GM19395 (cell line): ENCODE measurements around the gene CFAP20.
A peak's percentile ranks its signal among the peaks of the same experiment; 100 is the strongest.

ENCODE experiments used
- ATAC-seq: cut with Tn5 transposase; IDR thresholded peaks from one replicate; pipeline ENCODE4 v1.9.1; 2021; ENCODE audit warnings: mild to moderate bottlenecking, moderate library complexity; ENCODE audit not compliant: unreplicated experiment

The CFAP20 gene

GRCh38 chr16:58129097-58129936, at the start of gene CFAP20:
Gene CFAP20, minus strand, starts transcription at chr16:58129381. Its CDS starts 266 bp downstream, at chr16:58129115.
- peak; percentile 88 for ATAC-seq

- ATAC-seq = no peak
These were observed 48.2 kb upstream of the CFAP20 start for GRCh38 chr16:58177353-58177710.

- no peak for ATAC-seq
These were observed 47.6 kb upstream of the CFAP20 start for GRCh38 chr16:58176608-58177352.

- ATAC-seq = no peak
These were observed 41.0 kb upstream of the CFAP20 start for GRCh38 chr16:58170223-58170622.

- ATAC-seq = no peak
These were observed 31.7 kb upstream of the CFAP20 start for GRCh38 chr16:58160855-58161254.

- ATAC-seq = no peak
These were observed 29.5 kb upstream of the CFAP20 start for GRCh38 chr16:58158725-58159124.

- no peak for ATAC-seq
These were observed 28.9 kb upstream of the CFAP20 start for GRCh38 chr16:58157951-58158540.

GRCh38 chr16:58157239-58157638, 28.1 kb upstream of the CFAP20 start:
- ATAC-seq = no peak

- ATAC-seq = no peak
These were observed 26.7 kb upstream of the CFAP20 start for GRCh38 chr16:58155839-58156238.

- no peak for ATAC-seq
These were observed 25.2 kb upstream of the CFAP20 start for GRCh38 chr16:58154345-58154744.

- ATAC-seq = no peak
These were observed 23.2 kb upstream of the CFAP20 start for GRCh38 chr16:58152246-58152868.

- ATAC-seq = no peak
These were observed 19.3 kb upstream of the CFAP20 start for GRCh38 chr16:58148526-58148925.

GRCh38 chr16:58148099-58148498, 18.9 kb upstream of the CFAP20 start:
- ATAC-seq = no peak

- no peak for ATAC-seq
These were observed 9.7 kb upstream of the CFAP20 start for GRCh38 chr16:58138852-58139251.

- ATAC-seq = no peak
These were observed 8.4 kb upstream of the CFAP20 start for GRCh38 chr16:58137581-58137980.

- peak; percentile 0 for ATAC-seq
These were observed 477 bp downstream of the CFAP20 start for GRCh38 chr16:58128711-58129096.

GRCh38 chr16:58128181-58128631, 975 bp downstream of the CFAP20 start:
- no peak for ATAC-seq

- no peak for ATAC-seq
These were observed 1.5 kb downstream of the CFAP20 start for GRCh38 chr16:58127634-58128033.

- ATAC-seq = no peak
These were observed 2.1 kb downstream of the CFAP20 start for GRCh38 chr16:58127033-58127556.

GRCh38 chr16:58126451-58126961, 2.7 kb downstream of the CFAP20 start:
- ATAC-seq = no peak
